Vagina (tissue), 2 donors: ENCODE data around the gene SPART.

ENCODE experiments used
- CTCF ChIP-seq, 3 experiments: fragments of 450-650 bp in 2 of 3; fragments of 200-600 bp in 1 of 3; sonication (generic) in 1 of 3; IDR thresholded peaks; one replicate each; pipeline ENCODE4 v1.5.1; 2017 to 2019; ENCODE audit warnings: antibody characterized with exemption in 3 of 3, mild to moderate bottlenecking in 2 of 3, moderate library complexity in 2 of 3
- POLR2A ChIP-seq, 2 donors: fragments of 450-650 bp; IDR thresholded peaks; one replicate each; pipeline ENCODE4 v1.6.1; 2017; ENCODE audit warnings: antibody characterized with exemption in 2 of 2, mild to moderate bottlenecking in 2 of 2, moderate library complexity in 2 of 2

GRCh38 chr13:36313047-36313969, 32.9 kb downstream of the SPART start:
- TF ChIP-seq CTCF (IDR thresholded peaks at IDR 0.05) (no peak), POLR2A (IDR thresholded peaks at IDR 0.05) (no peak)
